HCT116 (cell line): ENCODE results near the gene PPWD1. TPM values are rescaled to one million over a fixed set of nuclear protein-coding genes. Genes with fewer than 3 reads are reported as not detected.

ENCODE experiments used
- ATAC-seq: fragments of 200-7000 bp; cut with Tn5 transposase; 2 replicates; pipeline ENCODE4 v1.9.1; 2020; ENCODE audit warnings: mild to moderate bottlenecking, moderate library complexity
- BruUV-seq: library from RNA; stranded (reverse); fragments of 400-500 nt; replicated peaks from 2 replicates; lab custom pipeline; 2021; lab: Mats Ljungman, UMichigan
- CTCF ChIA-PET: fragments of 300-600 bp; sonication (Branson Sonifier 250); formaldehyde crosslinking; loops from one replicate; lab custom pipeline; 2021; ENCODE audit warnings: antibody characterized with exemption; lab: Charles Lee
- POLR2A ChIA-PET: fragments of 300-600, 350-600 bp; sonication (Branson Sonifier 250); formaldehyde crosslinking; loops from one replicate; lab custom pipeline; 2021; ENCODE audit warnings: antibody characterized with exemption; lab: Charles Lee
- RAD21 ChIA-PET, 2 experiments: fragments of 300-600 bp; sonication (Branson Sonifier 250); formaldehyde crosslinking; loops; one replicate each; lab custom pipeline; 2023; ENCODE audit warnings: low total read pairs in 2 of 2; ENCODE audit not compliant: uncharacterized antibody in 2 of 2, unreplicated experiment in 2 of 2, low non-redundant PET in 1 of 2; lab: Charles Lee
- DNase-seq: peaks from one replicate; pipeline ENCODE4 v3.0.0-alpha.2; 2010; ENCODE audit warnings: low read depth, low spot score
- H2AFZ ChIP-seq: fragments of 200-600 bp; shearing (Covaris generic), sonication (generic); 2 replicates; pipeline ENCODE4 v1.6.1; 2017; ENCODE audit warnings: low read depth, mixed run types, mixed read lengths, antibody characterized with exemption, low read length; ENCODE audit not compliant: poor library complexity, severe bottlenecking
- H3K27ac ChIP-seq: 2 replicates; pipeline ENCODE4 v1.5.1; 2012; ENCODE audit warnings: low read depth, low read length
- H3K27me3 ChIP-seq: fragments of 200-600 bp; sonication (generic); 2 replicates; pipeline ENCODE4 v1.6.1; 2016; ENCODE audit warnings: mixed run types, low read length, mixed read lengths; ENCODE audit not compliant: insufficient read depth
- H3K36me3 ChIP-seq, 2 experiments: fragments of 200-500 bp in 1 of 2; fragments of 200-600 bp in 1 of 2; sonication (Bioruptor generic) in 1 of 2; sonication (generic) in 1 of 2; 2 replicates each; pipeline versions ENCODE4 v1.5.1 to v1.6.1; 2014 to 2016; ENCODE audit warnings: low read length in 2 of 2, inconsistent platforms in 1 of 2, mixed read lengths in 1 of 2, mixed run types in 1 of 2; ENCODE audit not compliant: insufficient read depth in 2 of 2, control insufficient read depth in 1 of 2
- H3K4me1 ChIP-seq, 2 experiments: fragments of 200-600 bp in 1 of 2; sonication (generic) in 1 of 2; 2 replicates each; pipeline versions ENCODE4 v1.5.1 to v1.6.1; 2012 to 2017; ENCODE audit warnings: low read length in 2 of 2, inconsistent platforms in 1 of 2, mild to moderate bottlenecking in 1 of 2, mixed read lengths in 1 of 2, mixed run types in 1 of 2, moderate library complexity in 1 of 2; ENCODE audit not compliant: insufficient read depth in 2 of 2, control insufficient read depth in 1 of 2
- H3K4me2 ChIP-seq: fragments of 200-600 bp; sonication (generic); 2 replicates; pipeline ENCODE4 v1.6.1; 2017; ENCODE audit warnings: mixed run types, low read length, mixed read lengths
- H3K4me3 ChIP-seq, 2 experiments: fragments of 200-600 bp in 1 of 2; sonication (generic) in 1 of 2; replicated peaks in 1 of 2; 2 replicates each; pipeline ENCODE4 v1.5.1; 2011 to 2016; ENCODE audit warnings: low read length in 2 of 2, control low read depth in 1 of 2, low read depth in 1 of 2, mild to moderate bottlenecking in 1 of 2, mixed read lengths in 1 of 2, mixed run types in 1 of 2
- H3K79me2 ChIP-seq: fragments of 200-600 bp; sonication (generic); 2 replicates; pipeline ENCODE4 v1.6.1; 2017; ENCODE audit warnings: mild to moderate bottlenecking, mixed run types, low read length, moderate library complexity, mixed read lengths; ENCODE audit not compliant: insufficient read depth
- H3K9ac ChIP-seq: fragments of 200-600 bp; sonication (generic); 2 replicates; pipeline ENCODE4 v1.6.1; 2016; ENCODE audit warnings: low read length, mixed read lengths
- H3K9me2 ChIP-seq: fragments of 200-600 bp; sonication (generic), shearing (Covaris generic); 2 replicates; pipeline ENCODE4 v1.6.1; 2017; ENCODE audit warnings: mixed run types, mild to moderate bottlenecking, moderate library complexity; ENCODE audit not compliant: insufficient read depth
- H3K9me3 ChIP-seq, 2 experiments: fragments of 200-500 bp in 1 of 2; fragments of 200-600 bp in 1 of 2; sonication (Bioruptor generic) in 1 of 2; sonication (generic) in 1 of 2; 2 replicates each; pipeline ENCODE4 v1.6.1; 2014 to 2017; ENCODE audit warnings: low read length in 2 of 2, mixed read lengths in 2 of 2, inconsistent platforms in 1 of 2, low read depth in 1 of 2, mild to moderate bottlenecking in 1 of 2, mixed run types in 1 of 2, moderate library complexity in 1 of 2; ENCODE audit not compliant: control insufficient read depth in 1 of 2, insufficient read depth in 1 of 2
- H4K20me1 ChIP-seq: fragments of 200-600 bp; sonication (generic), shearing (Covaris generic); 2 replicates; pipeline ENCODE4 v1.6.1; 2017; ENCODE audit warnings: mixed run types, mild to moderate bottlenecking, moderate library complexity; ENCODE audit not compliant: insufficient read depth
- CEBPB ChIP-seq: IDR thresholded peaks from 2 replicates; pipeline ENCODE4 v1.6.1; 2012; ENCODE audit warnings: low read depth
- EGR1 ChIP-seq: IDR thresholded peaks from 2 replicates; pipeline ENCODE4 v1.6.1; 2012; ENCODE audit warnings: low read depth
- ELF1 ChIP-seq: IDR thresholded peaks from 2 replicates; pipeline ENCODE4 v1.6.1; 2012; ENCODE audit warnings: low read depth, borderline replicate concordance
- FOSL1 ChIP-seq: IDR thresholded peaks from 2 replicates; pipeline ENCODE4 v1.6.1; 2012; ENCODE audit warnings: low read depth
- MAX ChIP-seq: IDR thresholded peaks from 2 replicates; pipeline ENCODE4 v1.6.1; 2012
- POLR2A ChIP-seq: IDR thresholded peaks from 2 replicates; pipeline ENCODE4 v1.7.0; 2011; ENCODE audit warnings: borderline replicate concordance; ENCODE audit not compliant: insufficient read depth, insufficient read length; ENCODE audit errors: extremely low read depth
- POLR2AphosphoS5 ChIP-seq: IDR thresholded peaks from 2 replicates; pipeline ENCODE4 v1.6.1; 2011; ENCODE audit warnings: mild to moderate bottlenecking, low read depth, low read length, moderate library complexity
- SIN3A ChIP-seq: IDR thresholded peaks from 2 replicates; pipeline ENCODE4 v1.6.1; 2012; ENCODE audit warnings: low read depth
- SP1 ChIP-seq: IDR thresholded peaks from 2 replicates; pipeline ENCODE4 v1.6.1; 2012; ENCODE audit warnings: low read depth
- TCF7L2 ChIP-seq: IDR thresholded peaks from 2 replicates; pipeline ENCODE4 v1.7.0; 2011; ENCODE audit warnings: borderline replicate concordance, inconsistent platforms; ENCODE audit not compliant: insufficient read depth, insufficient read length; ENCODE audit errors: extremely low read depth
- YY1 ChIP-seq: IDR thresholded peaks from 2 replicates; pipeline ENCODE4 v1.6.1; 2011; ENCODE audit warnings: low read length, low read depth, moderate library complexity, mild to moderate bottlenecking; ENCODE audit not compliant: insufficient replicate concordance; ENCODE audit errors: extremely low read depth
- ZFX ChIP-seq: fragments of 450-650 bp; IDR thresholded peaks from 2 replicates; pipeline ENCODE4 v1.6.1; 2017
- intact Hi-C: fragments of 100-400 bp; cut with micrococcal nuclease; formaldehyde crosslinking; loops from 2 replicates; pipeline ENCODE4 v1.10.0; 2022
- total RNA-seq: library from RNA; stranded (reverse); gene quantifications from one replicate; pipeline ENCODE4 v1.2.1, GENCODE V29; 2021; ENCODE audit not compliant: unreplicated experiment

Gene PPWD1
- total RNA-seq, 1 experiment from 2014 or later, result 25.5 TPM

- POLR2A ChIA-PET, result no interaction called here
- Histone ChIP-seq H3K4me3 (peak within 1 kb of the TSS; percentile 78 to 79), H4K20me1 (peaks cover 3% of the 10 kb centered on the region; the same call in 1 of the 2 replicates), H3K9ac (peak within 1 kb of the TSS; percentile 78), H3K9me3 (no peaks in the 10 kb centered on the region), H3K27me3 (no peaks in the 10 kb centered on the region), H3K79me2 (peaks cover 52% of the 10 kb centered on the region), H2AFZ (peak within 1 kb of the TSS; percentile 95), H3K9me2 (no peaks in the 10 kb centered on the region), H3K36me3 (no peaks in the 10 kb centered on the region), H3K4me1 (peaks cover 2 to 17% of the 10 kb centered on the region in 2 experiments; a peak in 2 of 4 replicates), H3K27ac (peak within 1 kb of the TSS; percentile 62), H3K4me2 (peak within 1 kb of the TSS; percentile 83)
- DNase-seq, result peak; percentile 83
- RAD21 ChIA-PET, result no interaction called here
- CTCF ChIA-PET, result no interaction called here
- intact Hi-C loops, result loop anchor here (2.0 kb wide), 1 partner anchor 61 kb away; the partner anchor contains the start of genes CENPK and PPWD1
- TF ChIP-seq FOSL1, result no peak
- peak; percentile 60 for TF ChIP-seq YY1
- TF ChIP-seq POLR2A, result peak; percentile 37
- TF ChIP-seq SIN3A, result peak; percentile 63
- TF ChIP-seq MAX, result no peak; the same call in 1 of the 2 replicates
- peak; percentile 12 for TF ChIP-seq TCF7L2
- TF ChIP-seq EGR1, result no peak; the same call in 1 of the 2 replicates
- TF ChIP-seq ELF1, result no peak
- TF ChIP-seq POLR2AphosphoS5, result peak; percentile 86
- no peak for TF ChIP-seq CEBPB
- TF ChIP-seq ZFX, result peak; percentile 48
- no peak for TF ChIP-seq SP1
- ATAC-seq, result peak; percentile 99
- no TSS peak for BruUV-seq
Measured at GRCh38 chr5:65624025-65624570, 61.0 kb downstream of the PPWD1 start, which contains the start of gene TRIM23. Gene TRIM23 (minus strand): TSS chr5:65624333. CDS start chr5:65624274, 59 bp downstream.
